Measurements from ENCODE around the gene NRP2. TPM values are rescaled to one million over a fixed set of nuclear protein-coding genes. Genes with fewer than 3 reads are reported as not detected.

NRP2 gene
- total and polyA plus RNA-seq, 2 of the 13 experiments (the other 11 are each of a cell fraction or from before 2014, with no cell fraction given), result 0.65 to 1.4 TPM

DNA sequence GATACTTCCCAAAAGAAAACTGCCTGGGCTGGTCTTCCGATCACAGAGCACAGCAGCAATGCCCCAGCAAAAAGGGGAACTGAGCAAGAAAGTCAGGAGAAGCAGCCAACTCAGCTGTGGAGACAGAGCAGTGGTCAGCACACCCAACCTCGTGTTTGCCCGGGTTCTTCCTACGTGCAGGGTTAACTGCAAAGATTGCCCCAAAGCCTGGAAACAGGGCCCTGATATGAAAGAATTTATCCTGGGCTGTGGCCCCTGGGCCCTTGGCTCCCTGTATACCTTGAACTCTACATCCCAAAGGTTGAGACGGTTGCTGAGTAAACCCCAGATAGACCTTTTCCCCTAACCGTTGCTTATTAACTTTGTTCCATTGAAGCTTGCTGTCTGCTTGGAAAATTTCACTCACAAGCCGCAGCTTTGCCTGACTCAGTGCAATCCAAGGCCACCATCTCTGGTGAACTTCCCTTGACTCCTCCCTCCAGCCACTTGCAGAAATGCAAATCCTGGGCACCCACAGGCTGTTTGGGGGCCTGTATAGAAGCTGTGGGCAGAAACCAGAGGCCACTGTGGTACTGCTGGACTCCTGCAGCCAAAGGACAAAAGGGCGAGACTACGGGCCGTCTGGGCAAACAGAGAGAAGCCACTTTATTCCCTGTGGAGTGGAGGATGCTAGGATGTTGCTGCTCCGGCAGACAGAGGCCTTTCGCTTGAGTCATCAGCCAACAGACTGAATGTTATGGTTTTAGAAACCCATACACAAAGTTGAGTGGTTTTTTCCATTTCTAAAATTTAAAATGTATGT is 18.2 kb downstream of the NRP2 start (continued):
- TF ChIP-seq ZKSCAN5 (CRISPR knock-in tag; IDR thresholded peaks at IDR 0.05), result no peak
- TF ChIP-seq ZNF569 (CRISPR knock-in tag; IDR thresholded peaks at IDR 0.05; ENCODE audit: borderline replicate concordance), result no peak
- no peak; the same call in 1 of the 2 replicates for TF ChIP-seq EHMT2 (IDR thresholded peaks at IDR 0.05; ENCODE audit: borderline replicate concordance, low read depth, low read length)
- TF ChIP-seq, protein P1, sequence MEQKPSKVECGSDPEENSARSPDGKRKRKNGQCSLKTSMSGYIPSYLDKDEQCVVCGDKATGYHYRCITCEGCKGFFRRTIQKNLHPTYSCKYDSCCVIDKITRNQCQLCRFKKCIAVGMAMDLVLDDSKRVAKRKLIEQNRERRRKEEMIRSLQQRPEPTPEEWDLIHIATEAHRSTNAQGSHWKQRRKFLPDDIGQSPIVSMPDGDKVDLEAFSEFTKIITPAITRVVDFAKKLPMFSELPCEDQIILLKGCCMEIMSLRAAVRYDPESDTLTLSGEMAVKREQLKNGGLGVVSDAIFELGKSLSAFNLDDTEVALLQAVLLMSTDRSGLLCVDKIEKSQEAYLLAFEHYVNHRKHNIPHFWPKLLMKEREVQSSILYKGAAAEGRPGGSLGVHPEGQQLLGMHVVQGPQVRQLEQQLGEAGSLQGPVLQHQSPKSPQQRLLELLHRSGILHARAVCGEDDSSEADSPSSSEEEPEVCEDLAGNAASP (CRISPR knock-in tag; IDR thresholded peaks at IDR 0.05; ENCODE audit: borderline replicate concordance), result 0 out of 2 replicates have a peak, but pooled peaks have one; percentile 18
- TF ChIP-seq, protein P2, sequence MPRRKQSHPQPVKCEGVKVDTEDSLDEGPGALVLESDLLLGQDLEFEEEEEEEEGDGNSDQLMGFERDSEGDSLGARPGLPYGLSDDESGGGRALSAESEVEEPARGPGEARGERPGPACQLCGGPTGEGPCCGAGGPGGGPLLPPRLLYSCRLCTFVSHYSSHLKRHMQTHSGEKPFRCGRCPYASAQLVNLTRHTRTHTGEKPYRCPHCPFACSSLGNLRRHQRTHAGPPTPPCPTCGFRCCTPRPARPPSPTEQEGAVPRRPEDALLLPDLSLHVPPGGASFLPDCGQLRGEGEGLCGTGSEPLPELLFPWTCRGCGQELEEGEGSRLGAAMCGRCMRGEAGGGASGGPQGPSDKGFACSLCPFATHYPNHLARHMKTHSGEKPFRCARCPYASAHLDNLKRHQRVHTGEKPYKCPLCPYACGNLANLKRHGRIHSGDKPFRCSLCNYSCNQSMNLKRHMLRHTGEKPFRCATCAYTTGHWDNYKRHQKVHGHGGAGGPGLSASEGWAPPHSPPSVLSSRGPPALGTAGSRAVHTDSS (CRISPR knock-in tag; conservative IDR thresholded peaks at IDR 0.05), result no peak
- no peak for TF ChIP-seq ARHGAP35 (CRISPR knock-in tag; IDR thresholded peaks at IDR 0.05; ENCODE audit: borderline replicate concordance)
- TF ChIP-seq ZNF496 (CRISPR knock-in tag; IDR thresholded peaks at IDR 0.05; ENCODE audit: insufficient replicate concordance), result no peak
- TF ChIP-seq, protein P3, sequence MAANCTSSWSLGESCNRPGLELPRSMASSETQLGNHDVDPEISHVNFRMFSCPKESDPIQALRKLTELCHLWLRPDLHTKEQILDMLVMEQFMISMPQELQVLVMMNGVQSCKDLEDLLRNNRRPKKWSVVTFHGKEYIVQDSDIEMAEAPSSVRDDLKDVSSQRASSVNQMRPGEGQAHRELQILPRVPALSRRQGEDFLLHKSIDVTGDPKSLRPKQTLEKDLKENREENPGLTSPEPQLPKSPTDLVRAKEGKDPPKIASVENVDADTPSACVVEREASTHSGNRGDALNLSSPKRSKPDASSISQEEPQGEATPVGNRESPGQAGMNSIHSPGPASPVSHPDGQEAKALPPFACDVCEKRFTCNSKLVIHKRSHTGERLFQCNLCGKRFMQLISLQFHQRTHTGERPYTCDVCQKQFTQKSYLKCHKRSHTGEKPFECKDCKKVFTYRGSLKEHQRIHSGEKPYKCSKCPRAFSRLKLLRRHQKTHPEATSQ (CRISPR knock-in tag; IDR thresholded peaks at IDR 0.05; ENCODE audit: borderline replicate concordance), result no peak
- TF ChIP-seq BCL6 (CRISPR knock-in tag; IDR thresholded peaks at IDR 0.05), result peak; percentile 60
- TF ChIP-seq PCBP1 (IDR thresholded peaks at IDR 0.05; ENCODE audit: borderline replicate concordance, low read depth, low read length), result no peak
- no peak for TF ChIP-seq ELF4 (CRISPR knock-in tag; IDR thresholded peaks at IDR 0.05; ENCODE audit: borderline replicate concordance)
- no peak for TF ChIP-seq GPN1 (CRISPR knock-in tag; IDR thresholded peaks at IDR 0.05; ENCODE audit: borderline replicate concordance)
- no peak for TF ChIP-seq ZNF780A (CRISPR knock-in tag; IDR thresholded peaks at IDR 0.05)
- peak; percentile 47; the same call in 1 of the 2 replicates for TF ChIP-seq ZNF124 (CRISPR knock-in tag; IDR thresholded peaks at IDR 0.05)
- TF ChIP-seq BHLHE40 (IDR thresholded peaks at IDR 0.05; ENCODE audit: low read length), result no peak
- TF ChIP-seq, protein P4, sequence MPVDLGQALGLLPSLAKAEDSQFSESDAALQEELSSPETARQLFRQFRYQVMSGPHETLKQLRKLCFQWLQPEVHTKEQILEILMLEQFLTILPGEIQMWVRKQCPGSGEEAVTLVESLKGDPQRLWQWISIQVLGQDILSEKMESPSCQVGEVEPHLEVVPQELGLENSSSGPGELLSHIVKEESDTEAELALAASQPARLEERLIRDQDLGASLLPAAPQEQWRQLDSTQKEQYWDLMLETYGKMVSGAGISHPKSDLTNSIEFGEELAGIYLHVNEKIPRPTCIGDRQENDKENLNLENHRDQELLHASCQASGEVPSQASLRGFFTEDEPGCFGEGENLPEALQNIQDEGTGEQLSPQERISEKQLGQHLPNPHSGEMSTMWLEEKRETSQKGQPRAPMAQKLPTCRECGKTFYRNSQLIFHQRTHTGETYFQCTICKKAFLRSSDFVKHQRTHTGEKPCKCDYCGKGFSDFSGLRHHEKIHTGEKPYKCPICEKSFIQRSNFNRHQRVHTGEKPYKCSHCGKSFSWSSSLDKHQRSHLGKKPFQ (CRISPR knock-in tag; IDR thresholded peaks at IDR 0.05; ENCODE audit: insufficient replicate concordance), result no peak
- TF ChIP-seq SRF (IDR thresholded peaks at IDR 0.05; ENCODE audit: low read depth, low read length), result no peak
- TF ChIP-seq, protein P5, sequence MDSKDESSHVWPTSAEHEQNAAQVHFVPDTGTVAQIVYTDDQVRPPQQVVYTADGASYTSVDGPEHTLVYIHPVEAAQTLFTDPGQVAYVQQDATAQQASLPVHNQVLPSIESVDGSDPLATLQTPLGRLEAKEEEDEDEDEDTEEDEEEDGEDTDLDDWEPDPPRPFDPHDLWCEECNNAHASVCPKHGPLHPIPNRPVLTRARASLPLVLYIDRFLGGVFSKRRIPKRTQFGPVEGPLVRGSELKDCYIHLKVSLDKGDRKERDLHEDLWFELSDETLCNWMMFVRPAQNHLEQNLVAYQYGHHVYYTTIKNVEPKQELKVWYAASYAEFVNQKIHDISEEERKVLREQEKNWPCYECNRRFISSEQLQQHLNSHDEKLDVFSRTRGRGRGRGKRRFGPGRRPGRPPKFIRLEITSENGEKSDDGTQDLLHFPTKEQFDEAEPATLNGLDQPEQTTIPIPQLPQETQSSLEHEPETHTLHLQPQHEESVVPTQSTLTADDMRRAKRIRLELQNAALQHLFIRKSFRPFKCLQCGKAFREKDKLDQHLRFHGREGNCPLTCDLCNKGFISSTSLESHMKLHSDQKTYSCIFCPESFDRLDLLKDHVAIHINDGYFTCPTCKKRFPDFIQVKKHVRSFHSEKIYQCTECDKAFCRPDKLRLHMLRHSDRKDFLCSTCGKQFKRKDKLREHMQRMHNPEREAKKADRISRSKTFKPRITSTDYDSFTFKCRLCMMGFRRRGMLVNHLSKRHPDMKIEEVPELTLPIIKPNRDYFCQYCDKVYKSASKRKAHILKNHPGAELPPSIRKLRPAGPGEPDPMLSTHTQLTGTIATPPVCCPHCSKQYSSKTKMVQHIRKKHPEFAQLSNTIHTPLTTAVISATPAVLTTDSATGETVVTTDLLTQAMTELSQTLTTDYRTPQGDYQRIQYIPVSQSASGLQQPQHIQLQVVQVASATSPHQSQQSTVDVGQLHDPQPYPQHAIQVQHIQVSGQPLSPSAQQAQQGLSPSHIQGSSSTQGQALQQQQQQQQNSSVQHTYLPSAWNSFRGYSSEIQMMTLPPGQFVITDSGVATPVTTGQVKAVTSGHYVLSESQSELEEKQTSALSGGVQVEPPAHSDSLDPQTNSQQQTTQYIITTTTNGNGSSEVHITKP (CRISPR knock-in tag; IDR thresholded peaks at IDR 0.05; ENCODE audit: low read depth), result no peak
